HepG2 (cell line): Measurements from ENCODE around the gene MAP2K3. TPM values are rescaled to one million over a fixed set of nuclear protein-coding genes. Genes with fewer than 3 reads are reported as not detected.

Experiments used
- ATF7 ChIP-seq, 2 experiments: fragments of 450-650 bp in 1 of 2; sonication (generic) in 1 of 2; formaldehyde crosslinking in 1 of 2; IDR thresholded peaks; 2 replicates each; pipeline versions ENCODE4 v1.4.0 to v1.6.1; 2016 to 2020; ENCODE audit warnings: antibody characterized with exemption in 1 of 2, mild to moderate bottlenecking in 1 of 2, missing genetic modification reagents in 1 of 2
- ELF1 ChIP-seq: sonication (generic); formaldehyde crosslinking; IDR thresholded peaks from 2 replicates; pipeline ENCODE4 v1.4.0; 2020; ENCODE audit warnings: missing genetic modification reagents
- MYNN ChIP-seq: sonication (generic); formaldehyde crosslinking; IDR thresholded peaks from 2 replicates; pipeline ENCODE4 v1.4.0; 2020; ENCODE audit warnings: mild to moderate bottlenecking, low read depth, missing genetic modification reagents
- PAWR ChIP-seq: sonication (generic); formaldehyde crosslinking; IDR thresholded peaks from 2 replicates; pipeline ENCODE4 v1.4.0; 2020; ENCODE audit warnings: missing genetic modification reagents, mild to moderate bottlenecking, borderline replicate concordance
- RARA ChIP-seq: IDR thresholded peaks from 2 replicates; pipeline ENCODE4 v1.6.1; 2016; ENCODE audit warnings: missing genetic modification reagents, missing compliant biosample characterization
- SNRNP70 ChIP-seq: fragments of 200-400 bp; formaldehyde crosslinking; IDR thresholded peaks from 2 replicates; pipeline ENCODE4 v1.6.1; 2017; ENCODE audit warnings: mild to moderate bottlenecking, low read depth, low read length, moderate library complexity
- SRSF1 ChIP-seq: fragments of 200-400 bp; formaldehyde crosslinking; optimal IDR thresholded peaks from 2 replicates; pipeline ENCODE3; 2017; ENCODE audit warnings: mild to moderate bottlenecking, low read depth, low read length, moderate library complexity
- SRY ChIP-seq: sonication (generic); formaldehyde crosslinking; IDR thresholded peaks from 2 replicates; pipeline ENCODE4 v1.8.0; 2022; ENCODE audit warnings: mild to moderate bottlenecking, missing genetic modification reagents
- TARDBP ChIP-seq: sonication (generic); formaldehyde crosslinking; IDR thresholded peaks from 2 replicates; pipeline ENCODE4 v1.8.0; 2022; ENCODE audit warnings: mild to moderate bottlenecking, missing genetic modification reagents
- ZNF24 ChIP-seq: fragments of 450-650 bp; IDR thresholded peaks from 2 replicates; pipeline ENCODE4 v1.6.1; 2017; ENCODE audit warnings: antibody characterized with exemption, mild to moderate bottlenecking
- ZNF549 ChIP-seq: sonication (generic); formaldehyde crosslinking; IDR thresholded peaks from 2 replicates; pipeline ENCODE4 v1.5.0; 2020; ENCODE audit warnings: missing genetic modification reagents
- ZNF557 ChIP-seq: sonication (generic); formaldehyde crosslinking; IDR thresholded peaks from 2 replicates; pipeline ENCODE4 v1.4.0; 2020; ENCODE audit warnings: missing genetic modification reagents
- ZNF772 ChIP-seq: sonication (generic); formaldehyde crosslinking; IDR thresholded peaks from 2 replicates; pipeline ENCODE4 v1.5.0; 2020; ENCODE audit warnings: mild to moderate bottlenecking, missing genetic modification reagents
- polyA plus RNA-seq, 8 experiments: library from polyadenylated mRNA; depleted of rRNA in 3 of 8; stranded (reverse) in 7 of 8; unstranded in 1 of 8; fragments of >200 nt; fragmentation: Illumina TruSeq in 4 of 8; extraction: Trizol in 4 of 8; gene quantifications; 2 replicates each; pipeline versions ENCODE4 v1.2.1 to v1.2.3, GENCODE V29; 2011 to 2016; ENCODE audit warnings: low read depth in 4 of 8, missing spikeins in 1 of 8, mixed read lengths in 1 of 8; ENCODE audit not compliant: insufficient read depth in 1 of 8
- total RNA-seq, 5 experiments: library from RNA; depleted of rRNA; stranded (reverse); fragments of >200 nt; fragmentation: Illumina TruSeq; extraction: Trizol; gene quantifications; 2 replicates each; pipeline ENCODE4 v1.2.3, GENCODE V29; 2016; ENCODE audit warnings: low read depth in 1 of 5
- TF ChIP-seq, protein P1 (sequence below): sonication (generic); formaldehyde crosslinking; IDR thresholded peaks from 2 replicates; pipeline ENCODE4 v1.4.0; 2020; ENCODE audit warnings: missing genetic modification reagents, borderline replicate concordance
- TF ChIP-seq, protein P2 (sequence below): IDR thresholded peaks from 2 replicates; pipeline ENCODE4 v1.6.1; 2012; ENCODE audit warnings: low read length, improper control_type of control experiment
- TF ChIP-seq, protein P3 (sequence below): sonication (generic); formaldehyde crosslinking; IDR thresholded peaks from 2 replicates; pipeline ENCODE4 v1.4.0; 2020; ENCODE audit warnings: missing genetic modification reagents, borderline replicate concordance
- TF ChIP-seq, protein P4 (sequence below): sonication (generic); formaldehyde crosslinking; IDR thresholded peaks from 2 replicates; pipeline ENCODE4 v1.8.0; 2022; ENCODE audit warnings: mild to moderate bottlenecking, missing genetic modification reagents, borderline replicate concordance

MAP2K3 gene
- total and polyA plus RNA-seq, 2 of the 13 experiments (the other 11 are each of a cell fraction or from before 2014, with no cell fraction given): 20.5 to 27.4 TPM

DNA sequence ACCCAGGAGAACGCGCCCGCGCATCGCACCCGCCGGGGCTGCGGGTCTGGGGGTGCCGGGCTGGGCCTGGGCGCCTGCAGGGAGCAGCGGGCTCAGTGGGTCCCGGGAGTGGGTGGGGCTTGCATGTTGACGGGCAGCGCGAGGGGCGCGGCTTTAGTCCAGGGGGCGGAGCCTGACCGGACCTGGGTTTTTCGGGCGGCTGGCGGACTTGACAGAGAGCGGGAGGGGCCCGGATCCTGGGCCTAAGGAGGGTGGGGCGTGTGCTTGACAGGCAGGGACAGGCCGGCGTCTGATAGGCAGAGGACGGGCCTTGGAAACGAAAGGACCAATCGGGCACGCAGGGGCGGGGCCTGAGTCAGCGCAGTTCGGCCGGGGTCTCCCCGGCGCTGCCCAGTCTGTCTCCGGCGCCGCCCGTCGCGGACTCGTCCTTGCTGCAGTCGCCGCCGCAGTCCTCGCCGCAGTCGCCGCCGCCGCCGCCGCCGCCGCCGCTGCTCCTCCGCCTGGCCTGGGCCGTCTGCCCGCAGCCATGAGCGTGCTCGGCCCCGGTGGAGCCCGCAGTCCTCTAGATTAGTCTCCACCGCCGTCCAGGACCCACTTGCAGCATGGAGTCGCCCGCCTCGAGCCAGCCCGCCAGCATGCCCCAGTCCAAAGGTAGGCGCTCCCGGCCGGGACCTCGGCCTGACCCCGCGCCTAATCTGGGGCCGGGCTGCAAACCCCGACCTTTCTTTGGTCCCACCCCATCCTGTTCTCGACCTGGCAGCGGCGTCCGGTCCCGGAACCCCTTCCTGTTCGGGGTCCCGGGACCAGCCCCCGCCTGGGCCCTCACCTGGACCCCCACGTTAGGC, at the start of gene MAP2K3 (continued):
- no peak for TF ChIP-seq ZNF24
- TF ChIP-seq MYNN (CRISPR knock-in tag): no peak
- TF ChIP-seq, protein P1, sequence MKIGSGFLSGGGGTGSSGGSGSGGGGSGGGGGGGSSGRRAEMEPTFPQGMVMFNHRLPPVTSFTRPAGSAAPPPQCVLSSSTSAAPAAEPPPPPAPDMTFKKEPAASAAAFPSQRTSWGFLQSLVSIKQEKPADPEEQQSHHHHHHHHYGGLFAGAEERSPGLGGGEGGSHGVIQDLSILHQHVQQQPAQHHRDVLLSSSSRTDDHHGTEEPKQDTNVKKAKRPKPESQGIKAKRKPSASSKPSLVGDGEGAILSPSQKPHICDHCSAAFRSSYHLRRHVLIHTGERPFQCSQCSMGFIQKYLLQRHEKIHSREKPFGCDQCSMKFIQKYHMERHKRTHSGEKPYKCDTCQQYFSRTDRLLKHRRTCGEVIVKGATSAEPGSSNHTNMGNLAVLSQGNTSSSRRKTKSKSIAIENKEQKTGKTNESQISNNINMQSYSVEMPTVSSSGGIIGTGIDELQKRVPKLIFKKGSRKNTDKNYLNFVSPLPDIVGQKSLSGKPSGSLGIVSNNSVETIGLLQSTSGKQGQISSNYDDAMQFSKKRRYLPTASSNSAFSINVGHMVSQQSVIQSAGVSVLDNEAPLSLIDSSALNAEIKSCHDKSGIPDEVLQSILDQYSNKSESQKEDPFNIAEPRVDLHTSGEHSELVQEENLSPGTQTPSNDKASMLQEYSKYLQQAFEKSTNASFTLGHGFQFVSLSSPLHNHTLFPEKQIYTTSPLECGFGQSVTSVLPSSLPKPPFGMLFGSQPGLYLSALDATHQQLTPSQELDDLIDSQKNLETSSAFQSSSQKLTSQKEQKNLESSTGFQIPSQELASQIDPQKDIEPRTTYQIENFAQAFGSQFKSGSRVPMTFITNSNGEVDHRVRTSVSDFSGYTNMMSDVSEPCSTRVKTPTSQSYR: no peak
- no peak; the same call in 1 of the 2 replicates for TF ChIP-seq TARDBP (CRISPR knock-in tag)
- no peak for TF ChIP-seq ZNF772 (CRISPR knock-in tag)
- TF ChIP-seq, protein P2, sequence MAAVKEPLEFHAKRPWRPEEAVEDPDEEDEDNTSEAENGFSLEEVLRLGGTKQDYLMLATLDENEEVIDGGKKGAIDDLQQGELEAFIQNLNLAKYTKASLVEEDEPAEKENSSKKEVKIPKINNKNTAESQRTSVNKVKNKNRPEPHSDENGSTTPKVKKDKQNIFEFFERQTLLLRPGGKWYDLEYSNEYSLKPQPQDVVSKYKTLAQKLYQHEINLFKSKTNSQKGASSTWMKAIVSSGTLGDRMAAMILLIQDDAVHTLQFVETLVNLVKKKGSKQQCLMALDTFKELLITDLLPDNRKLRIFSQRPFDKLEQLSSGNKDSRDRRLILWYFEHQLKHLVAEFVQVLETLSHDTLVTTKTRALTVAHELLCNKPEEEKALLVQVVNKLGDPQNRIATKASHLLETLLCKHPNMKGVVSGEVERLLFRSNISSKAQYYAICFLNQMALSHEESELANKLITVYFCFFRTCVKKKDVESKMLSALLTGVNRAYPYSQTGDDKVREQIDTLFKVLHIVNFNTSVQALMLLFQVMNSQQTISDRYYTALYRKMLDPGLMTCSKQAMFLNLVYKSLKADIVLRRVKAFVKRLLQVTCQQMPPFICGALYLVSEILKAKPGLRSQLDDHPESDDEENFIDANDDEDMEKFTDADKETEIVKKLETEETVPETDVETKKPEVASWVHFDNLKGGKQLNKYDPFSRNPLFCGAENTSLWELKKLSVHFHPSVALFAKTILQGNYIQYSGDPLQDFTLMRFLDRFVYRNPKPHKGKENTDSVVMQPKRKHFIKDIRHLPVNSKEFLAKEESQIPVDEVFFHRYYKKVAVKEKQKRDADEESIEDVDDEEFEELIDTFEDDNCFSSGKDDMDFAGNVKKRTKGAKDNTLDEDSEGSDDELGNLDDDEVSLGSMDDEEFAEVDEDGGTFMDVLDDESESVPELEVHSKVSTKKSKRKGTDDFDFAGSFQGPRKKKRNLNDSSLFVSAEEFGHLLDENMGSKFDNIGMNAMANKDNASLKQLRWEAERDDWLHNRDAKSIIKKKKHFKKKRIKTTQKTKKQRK: no peak
- TF ChIP-seq SRSF1: no peak
- TF ChIP-seq, protein P3, sequence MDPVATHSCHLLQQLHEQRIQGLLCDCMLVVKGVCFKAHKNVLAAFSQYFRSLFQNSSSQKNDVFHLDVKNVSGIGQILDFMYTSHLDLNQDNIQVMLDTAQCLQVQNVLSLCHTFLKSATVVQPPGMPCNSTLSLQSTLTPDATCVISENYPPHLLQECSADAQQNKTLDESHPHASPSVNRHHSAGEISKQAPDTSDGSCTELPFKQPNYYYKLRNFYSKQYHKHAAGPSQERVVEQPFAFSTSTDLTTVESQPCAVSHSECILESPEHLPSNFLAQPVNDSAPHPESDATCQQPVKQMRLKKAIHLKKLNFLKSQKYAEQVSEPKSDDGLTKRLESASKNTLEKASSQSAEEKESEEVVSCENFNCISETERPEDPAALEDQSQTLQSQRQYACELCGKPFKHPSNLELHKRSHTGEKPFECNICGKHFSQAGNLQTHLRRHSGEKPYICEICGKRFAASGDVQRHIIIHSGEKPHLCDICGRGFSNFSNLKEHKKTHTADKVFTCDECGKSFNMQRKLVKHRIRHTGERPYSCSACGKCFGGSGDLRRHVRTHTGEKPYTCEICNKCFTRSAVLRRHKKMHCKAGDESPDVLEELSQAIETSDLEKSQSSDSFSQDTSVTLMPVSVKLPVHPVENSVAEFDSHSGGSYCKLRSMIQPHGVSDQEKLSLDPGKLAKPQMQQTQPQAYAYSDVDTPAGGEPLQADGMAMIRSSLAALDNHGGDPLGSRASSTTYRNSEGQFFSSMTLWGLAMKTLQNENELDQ: no peak
- no peak for TF ChIP-seq SNRNP70
- TF ChIP-seq SRY (CRISPR knock-in tag): no peak; the same call in 1 of the 2 replicates
- TF ChIP-seq ELF1 (CRISPR knock-in tag): no peak
- no peak for TF ChIP-seq ZNF549
- TF ChIP-seq, protein P4, sequence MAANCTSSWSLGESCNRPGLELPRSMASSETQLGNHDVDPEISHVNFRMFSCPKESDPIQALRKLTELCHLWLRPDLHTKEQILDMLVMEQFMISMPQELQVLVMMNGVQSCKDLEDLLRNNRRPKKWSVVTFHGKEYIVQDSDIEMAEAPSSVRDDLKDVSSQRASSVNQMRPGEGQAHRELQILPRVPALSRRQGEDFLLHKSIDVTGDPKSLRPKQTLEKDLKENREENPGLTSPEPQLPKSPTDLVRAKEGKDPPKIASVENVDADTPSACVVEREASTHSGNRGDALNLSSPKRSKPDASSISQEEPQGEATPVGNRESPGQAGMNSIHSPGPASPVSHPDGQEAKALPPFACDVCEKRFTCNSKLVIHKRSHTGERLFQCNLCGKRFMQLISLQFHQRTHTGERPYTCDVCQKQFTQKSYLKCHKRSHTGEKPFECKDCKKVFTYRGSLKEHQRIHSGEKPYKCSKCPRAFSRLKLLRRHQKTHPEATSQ (CRISPR knock-in tag): no peak
- TF ChIP-seq ATF7 (IDR thresholded peaks at IDR 0.05): no peak
- TF ChIP-seq ATF7 (CRISPR knock-in tag; IDR thresholded peaks at IDR 0.05): no peak
- 0 out of 2 replicates have a peak, but pooled peaks have one; percentile 2 for TF ChIP-seq RARA (CRISPR knock-in tag)
- no peak for TF ChIP-seq PAWR (CRISPR knock-in tag)
- no peak for TF ChIP-seq ZNF557
